ENCODE measurements around the gene PGS1.

Gene PGS1

GRCh38 chr17:78454346-78454745 is 75.9 kb downstream of the PGS1 start:
- Histone ChIP-seq H3K27ac (no peak overlapping the region), H3K4me3 (no peak overlapping the region), H3K27me3 (peaks cover 0 to 18% of the 10 kb centered on the region in 2 donors), H3K4me1 (no peaks in the 10 kb centered on the region), H3K36me3 (no peaks in the 10 kb centered on the region), H3K9me3 (no peaks in the 10 kb centered on the region)
- TF ChIP-seq, protein P1, sequence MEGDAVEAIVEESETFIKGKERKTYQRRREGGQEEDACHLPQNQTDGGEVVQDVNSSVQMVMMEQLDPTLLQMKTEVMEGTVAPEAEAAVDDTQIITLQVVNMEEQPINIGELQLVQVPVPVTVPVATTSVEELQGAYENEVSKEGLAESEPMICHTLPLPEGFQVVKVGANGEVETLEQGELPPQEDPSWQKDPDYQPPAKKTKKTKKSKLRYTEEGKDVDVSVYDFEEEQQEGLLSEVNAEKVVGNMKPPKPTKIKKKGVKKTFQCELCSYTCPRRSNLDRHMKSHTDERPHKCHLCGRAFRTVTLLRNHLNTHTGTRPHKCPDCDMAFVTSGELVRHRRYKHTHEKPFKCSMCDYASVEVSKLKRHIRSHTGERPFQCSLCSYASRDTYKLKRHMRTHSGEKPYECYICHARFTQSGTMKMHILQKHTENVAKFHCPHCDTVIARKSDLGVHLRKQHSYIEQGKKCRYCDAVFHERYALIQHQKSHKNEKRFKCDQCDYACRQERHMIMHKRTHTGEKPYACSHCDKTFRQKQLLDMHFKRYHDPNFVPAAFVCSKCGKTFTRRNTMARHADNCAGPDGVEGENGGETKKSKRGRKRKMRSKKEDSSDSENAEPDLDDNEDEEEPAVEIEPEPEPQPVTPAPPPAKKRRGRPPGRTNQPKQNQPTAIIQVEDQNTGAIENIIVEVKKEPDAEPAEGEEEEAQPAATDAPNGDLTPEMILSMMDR (IDR thresholded peaks at IDR 0.05): no peak
- no peak for DNase-seq
- intact Hi-C loops (cut with DNase I; ENCODE audit: low total_unique reads): no loop called here

GRCh38 chr17:78458091-78458490 is 79.6 kb downstream of the PGS1 start:
- Histone ChIP-seq H3K27ac (no peak overlapping the region), H3K27me3 (peaks cover 0 to 5% of the 10 kb centered on the region in 2 donors), H3K4me1 (no peaks in the 10 kb centered on the region), H3K4me3 (no peak overlapping the region), H3K36me3 (no peaks in the 10 kb centered on the region), H3K9me3 (no peaks in the 10 kb centered on the region)
- TF ChIP-seq, protein P1 (IDR thresholded peaks at IDR 0.05): no peak
- intact Hi-C loops (cut with DNase I; ENCODE audit: low total_unique reads): no loop called here
- DNase-seq: no peak

DNA sequence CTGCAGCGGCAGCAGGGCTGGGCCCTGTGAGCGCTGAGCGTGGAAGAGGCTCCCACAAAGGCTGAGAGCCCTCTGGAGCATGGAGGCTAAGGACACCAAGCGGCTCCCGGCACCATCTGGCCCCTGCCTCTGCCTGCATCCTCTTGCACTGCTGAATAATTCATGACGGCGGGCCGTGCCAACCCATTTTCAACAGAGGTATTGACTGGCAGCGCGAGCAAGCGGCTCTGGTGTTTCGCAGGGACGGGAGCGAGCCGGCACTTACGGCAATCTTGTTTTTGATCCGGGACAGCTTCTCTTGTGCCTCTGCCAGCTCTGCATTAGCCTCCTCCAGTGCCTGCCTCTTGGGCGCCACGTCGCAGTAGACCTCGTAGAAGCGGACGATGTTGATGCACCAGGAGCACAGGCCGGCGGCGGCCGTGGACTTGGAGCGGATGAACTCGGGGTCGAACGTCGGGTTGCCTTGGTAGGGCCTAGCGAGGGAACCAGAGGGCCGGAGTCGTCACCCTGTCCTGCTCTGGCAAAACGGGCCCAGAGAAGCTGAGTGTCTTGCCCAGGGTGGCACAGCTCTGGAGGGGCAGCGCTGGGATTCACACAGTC is 80.4 kb downstream of the PGS1 start:
- no peak for DNase-seq
- no peaks in the 10 kb centered on the region for H3K9me3 ChIP-seq
- H3K36me3 ChIP-seq: no peaks in the 10 kb centered on the region
- peaks cover 0 to 5% of the 10 kb centered on the region in 2 donors for H3K27me3 ChIP-seq
- TF ChIP-seq, protein P1 (IDR thresholded peaks at IDR 0.05): no peak
- H3K27ac ChIP-seq: no peak overlapping the region
- no peaks in the 10 kb centered on the region for H3K4me1 ChIP-seq
- no peak overlapping the region for H3K4me3 ChIP-seq
- intact Hi-C loops (cut with DNase I; ENCODE audit: low total_unique reads): no loop called here

- Histone ChIP-seq H3K4me1 (no peaks in the 10 kb centered on the region), H3K27me3 (peaks cover 0 to 5% of the 10 kb centered on the region in 2 donors), H3K36me3 (no peaks in the 10 kb centered on the region), H3K4me3 (no peak overlapping the region), H3K9me3 (no peaks in the 10 kb centered on the region), H3K27ac (no peak overlapping the region)
- no peak for DNase-seq
- TF ChIP-seq, protein P1 (IDR thresholded peaks at IDR 0.05): no peak
- intact Hi-C loops (cut with DNase I; ENCODE audit: low total_unique reads): no loop called here
Measured at GRCh38 chr17:78459696-78460095, 81.2 kb downstream of the PGS1 start.

DNA sequence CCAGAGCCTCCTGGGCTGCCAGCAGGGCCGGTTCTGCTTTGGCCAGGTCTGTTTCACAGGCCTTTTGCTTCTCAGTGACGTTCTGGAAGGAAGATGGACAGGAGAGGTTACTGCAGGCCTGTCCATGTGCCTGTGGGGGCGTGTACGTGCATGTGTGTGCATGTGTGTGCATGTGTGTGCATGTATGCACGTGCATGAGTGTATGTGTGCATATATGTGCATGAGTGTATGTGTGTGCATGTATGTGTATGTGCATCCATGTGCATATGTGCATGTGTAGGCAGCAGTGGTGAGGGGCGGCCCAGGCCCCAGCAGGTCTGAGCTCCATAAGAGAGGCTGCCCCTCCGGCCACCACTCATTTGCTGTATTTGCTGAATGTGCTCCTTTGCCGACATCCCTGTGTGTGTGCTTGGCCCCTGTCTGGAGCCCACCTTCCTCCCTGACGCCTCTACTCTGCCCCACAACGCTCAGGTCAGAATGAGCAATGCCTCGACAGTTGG is 81.8 kb downstream of the PGS1 start:
- no peaks in the 10 kb centered on the region for H3K36me3 ChIP-seq
- H3K4me3 ChIP-seq: no peak overlapping the region
- H3K9me3 ChIP-seq: no peaks in the 10 kb centered on the region
- peaks cover 0 to 5% of the 10 kb centered on the region in 2 donors for H3K27me3 ChIP-seq
- no peaks in the 10 kb centered on the region for H3K4me1 ChIP-seq
- TF ChIP-seq, protein P1 (IDR thresholded peaks at IDR 0.05): no peak
- H3K27ac ChIP-seq: no peak overlapping the region
- no peak for DNase-seq
- intact Hi-C loops (cut with DNase I; ENCODE audit: low total_unique reads): no loop called here
